Tibial nerve (tissue), 4 donors: Measurements from ENCODE around the gene ZNF618. TPM values are rescaled to one million over a fixed set of nuclear protein-coding genes. Genes with fewer than 3 reads are reported as not detected.

Experiments
- DNase-seq, 2 donors: peaks; one replicate each; pipeline ENCODE4 v3.0.0-alpha.2; 2019; ENCODE audit warnings: low spot score in 2 of 2
- H3K27ac ChIP-seq, 4 donors: fragments of 200-600 bp; sonication (generic) in 3 of 4; one replicate each; pipeline ENCODE4 v1.5.1; 2017 to 2019; ENCODE audit warnings: mild to moderate bottlenecking in 1 of 4
- H3K27me3 ChIP-seq, 2 donors: fragments of 200-600 bp; sonication (generic) in 1 of 2; one replicate each; pipeline versions ENCODE4 v1.5.1 to v1.6.0; 2017 to 2019
- H3K36me3 ChIP-seq, 3 donors: fragments of 200-600 bp; sonication (generic); one replicate each; pipeline ENCODE4 v1.5.1; 2018 to 2019
- H3K4me1 ChIP-seq, 4 donors: fragments of 200-600 bp; sonication (generic) in 3 of 4; one replicate each; pipeline ENCODE4 v1.5.1; 2017 to 2019
- H3K4me3 ChIP-seq, 4 donors: fragments of 200-600 bp; sonication (generic) in 3 of 4; one replicate each; pipeline ENCODE4 v1.5.1; 2017 to 2019; ENCODE audit warnings: mild to moderate bottlenecking in 1 of 4, moderate library complexity in 1 of 4
- H3K9me3 ChIP-seq, 4 donors: fragments of 200-600 bp; sonication (generic) in 3 of 4; one replicate each; pipeline ENCODE4 v1.5.1; 2017 to 2019
- CTCF ChIP-seq, 5 experiments: fragments of 200-600 bp in 3 of 5; fragments of 450-650 bp in 2 of 5; sonication (generic) in 3 of 5; IDR thresholded peaks; one replicate each; pipeline ENCODE4 v1.5.1; 2016 to 2019; ENCODE audit warnings: antibody characterized with exemption in 5 of 5, mild to moderate bottlenecking in 3 of 5, moderate library complexity in 2 of 5
- EP300 ChIP-seq, 2 donors: sonication (generic); formaldehyde crosslinking; IDR thresholded peaks; one replicate each; pipeline ENCODE4 v1.6.1; 2017; ENCODE audit warnings: antibody characterized with exemption in 2 of 2, mild to moderate bottlenecking in 1 of 2
- POLR2A ChIP-seq, 2 donors: fragments of 450-650 bp; IDR thresholded peaks; one replicate each; pipeline ENCODE4 v1.6.1; 2017; ENCODE audit warnings: antibody characterized with exemption in 2 of 2, mild to moderate bottlenecking in 2 of 2, moderate library complexity in 2 of 2
- WGBS, 2 donors: methylation state at CpG; one replicate each; pipeline ENCODE4 v1.1.5; 2018; 5-methylcytosine and 5-hydroxymethylcytosine counted together
- total RNA-seq, 4 donors: library from RNA; depleted of rRNA; stranded (reverse); fragments of >200 nt; gene quantifications; one replicate each; pipeline ENCODE4 v1.1.0, GENCODE V29; 2016

The ZNF618 gene
- total RNA-seq, 4 donors from 2014 or later, result 7.3 to 11.6 (median 9.0) TPM

GRCh38 chr9:114065304-114065703, 189.2 kb downstream of the ZNF618 start:
- no peak for TF ChIP-seq CTCF (IDR thresholded peaks at IDR 0.05)
- TF ChIP-seq POLR2A (IDR thresholded peaks at IDR 0.05), result no peak
- TF ChIP-seq EP300 (IDR thresholded peaks at IDR 0.05), result no peak
- no peak overlapping the region for H3K27ac ChIP-seq
- H3K9me3 ChIP-seq, result peaks cover 0 to 24% (median 0%) of the 10 kb centered on the region in 4 donors
- 74 to 79% methylated on average over 8 of the region's 8 CpGs for WGBS, 2 donors
- DNase-seq, result no peak
- no peak overlapping the region for H3K4me3 ChIP-seq
- H3K4me1 ChIP-seq, result no peaks in the 10 kb centered on the region
- no peaks in the 10 kb centered on the region for H3K27me3 ChIP-seq
- H3K36me3 ChIP-seq, result no peaks in the 10 kb centered on the region

DNA sequence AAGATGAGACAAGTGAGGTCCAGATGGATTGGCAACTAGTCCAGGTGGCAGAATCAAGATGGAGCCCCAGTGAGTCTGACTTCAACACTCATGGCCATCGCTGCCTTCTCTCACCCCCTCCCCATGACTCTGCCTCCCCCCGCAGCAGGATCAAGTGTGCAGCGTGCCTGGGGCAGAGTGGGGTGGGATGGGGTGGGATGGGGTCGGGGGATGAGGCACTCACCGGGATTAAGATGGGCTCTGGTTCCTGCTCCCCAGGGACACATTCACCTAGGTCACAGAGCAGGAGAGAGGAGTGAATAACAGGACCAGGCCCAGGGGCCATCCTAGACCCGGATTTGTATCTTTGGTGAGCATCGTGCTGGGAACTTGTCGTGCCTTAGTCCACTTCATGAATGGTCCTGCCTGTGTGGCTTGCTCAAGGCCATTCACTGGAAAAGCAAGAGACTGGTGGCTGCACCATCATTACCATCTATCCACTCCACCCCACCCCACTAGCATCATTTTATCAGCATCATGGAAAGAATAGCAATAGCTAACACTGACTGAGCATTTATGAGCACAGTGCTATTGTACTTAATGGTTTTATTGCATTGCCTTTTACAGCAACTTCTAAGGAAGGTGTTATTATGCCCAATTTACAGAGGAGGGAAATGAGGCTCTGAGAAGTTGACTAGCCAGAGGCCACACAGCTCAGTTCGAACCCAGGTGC, 193.5 kb downstream of the ZNF618 start:
- H3K9me3 ChIP-seq, result peaks cover 0 to 10% (median 0%) of the 10 kb centered on the region in 4 donors
- TF ChIP-seq EP300 (IDR thresholded peaks at IDR 0.05) (no peak), CTCF (IDR thresholded peaks at IDR 0.05) (no peak), POLR2A (IDR thresholded peaks at IDR 0.05) (no peak)
- 63 to 73% methylated on average over 6 to 9 of the region's 9 CpGs for WGBS, 2 donors
- no peak for DNase-seq
- H3K27ac ChIP-seq, result no peak overlapping the region
- peaks cover 0 to 4% (median 0%) of the 10 kb centered on the region in 4 donors for H3K4me1 ChIP-seq
- H3K36me3 ChIP-seq, result no peaks in the 10 kb centered on the region
- no peak overlapping the region for H3K4me3 ChIP-seq
- no peaks in the 10 kb centered on the region for H3K27me3 ChIP-seq

DNA sequence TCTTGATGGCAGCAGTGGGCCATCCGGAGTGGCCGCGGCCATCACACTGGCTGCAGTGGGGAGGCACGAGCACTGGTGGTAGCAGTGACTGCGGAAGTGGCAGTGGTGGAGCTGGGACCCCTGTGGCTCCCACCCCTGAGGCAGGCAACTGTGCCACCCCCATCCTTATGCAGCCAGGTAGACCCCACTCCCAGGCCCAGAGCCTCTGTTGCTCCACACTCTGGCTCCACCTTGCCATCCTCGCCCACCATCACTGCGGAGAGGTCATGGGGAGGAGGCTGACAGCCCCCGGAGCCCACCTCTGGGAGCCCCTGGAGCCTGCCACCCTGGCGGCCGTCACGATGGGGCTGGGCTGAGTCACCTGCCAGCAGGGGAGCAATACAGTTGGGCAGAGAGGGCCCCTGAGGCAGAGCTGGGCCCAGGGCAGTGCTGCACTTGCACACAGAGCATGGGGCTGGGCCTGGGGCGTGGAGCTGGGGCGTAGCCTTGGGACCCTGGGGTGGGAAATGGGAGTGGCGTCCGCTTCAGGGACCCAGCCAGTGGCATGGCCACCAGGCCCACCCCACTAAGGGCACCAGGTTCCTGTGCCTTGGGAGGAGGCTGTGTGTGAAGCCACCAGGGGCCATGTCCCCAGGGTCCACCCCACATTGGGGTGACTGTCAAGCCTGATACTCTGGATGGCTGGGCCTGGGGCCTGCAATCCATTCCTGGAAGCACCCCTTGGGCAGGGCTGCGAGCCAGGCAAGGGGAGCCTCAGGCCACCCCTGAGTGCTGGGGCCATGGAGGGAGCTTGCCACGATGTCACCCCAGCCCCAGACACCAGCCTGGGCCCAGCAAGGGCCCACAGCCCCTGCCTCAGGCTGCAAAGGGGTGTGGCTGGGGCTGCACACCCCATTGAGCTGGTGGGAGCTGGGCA, 194.3 kb downstream of the ZNF618 start:
- H3K36me3 ChIP-seq, result no peaks in the 10 kb centered on the region
- WGBS, 2 donors, result 80 to 84% methylated on average over 14 to 15 of the region's 17 CpGs
- H3K27ac ChIP-seq, result no peak overlapping the region
- H3K4me3 ChIP-seq, result no peak overlapping the region
- TF ChIP-seq EP300 (IDR thresholded peaks at IDR 0.05), result no peak
- TF ChIP-seq POLR2A (IDR thresholded peaks at IDR 0.05), result no peak
- TF ChIP-seq CTCF (IDR thresholded peaks at IDR 0.05), result no peak
- H3K9me3 ChIP-seq, result peaks cover 0 to 6% (median 0%) of the 10 kb centered on the region in 4 donors
- peaks cover 0 to 4% (median 0%) of the 10 kb centered on the region in 4 donors for H3K4me1 ChIP-seq
- DNase-seq, result no peak
- peaks cover 0 to 4% of the 10 kb centered on the region in 2 donors for H3K27me3 ChIP-seq

DNA sequence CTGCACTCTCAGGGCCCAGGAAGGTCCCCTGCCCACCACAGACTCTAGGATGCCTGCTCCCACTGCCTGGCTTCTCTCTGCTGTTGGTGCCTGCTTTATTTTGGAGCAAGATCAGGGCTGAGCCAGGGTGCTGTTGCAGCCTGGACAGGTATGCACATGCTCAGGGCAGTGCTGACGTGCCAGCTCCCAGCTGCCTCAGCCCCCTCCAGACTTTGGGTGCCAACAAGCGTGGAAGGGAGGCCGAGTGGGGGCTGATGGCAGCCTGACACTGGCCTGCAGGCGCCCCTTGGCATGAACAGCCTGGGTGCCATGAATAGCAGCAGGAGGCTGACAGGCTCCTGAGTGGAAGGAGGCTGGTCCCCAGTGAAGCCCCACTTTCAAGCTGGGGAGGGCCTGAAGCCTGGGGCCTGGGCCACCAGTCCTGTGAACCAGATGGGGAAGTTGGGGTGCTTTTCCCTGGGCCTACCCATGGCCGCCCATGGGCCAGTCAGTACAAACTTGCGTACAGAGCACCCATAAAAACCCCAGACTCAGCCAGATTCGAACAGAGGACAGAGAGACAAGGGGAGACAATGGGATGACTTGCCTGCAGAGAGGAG, 195.2 kb downstream of the ZNF618 start:
- H3K4me3 ChIP-seq, result no peak overlapping the region
- TF ChIP-seq CTCF (IDR thresholded peaks at IDR 0.05) (no peak), POLR2A (IDR thresholded peaks at IDR 0.05) (no peak), EP300 (IDR thresholded peaks at IDR 0.05) (no peak)
- WGBS, 2 donors, result 92 to 93% methylated on average over 3 to 7 of the region's 7 CpGs
- H3K4me1 ChIP-seq, result peaks cover 0 to 4% (median 0%) of the 10 kb centered on the region in 4 donors
- peaks cover 0 to 4% (median 0%) of the 10 kb centered on the region in 4 donors for H3K9me3 ChIP-seq
- no peak for DNase-seq
- peaks cover 0 to 6% of the 10 kb centered on the region in 2 donors for H3K27me3 ChIP-seq
- H3K27ac ChIP-seq, result no peak overlapping the region
- H3K36me3 ChIP-seq, result no peaks in the 10 kb centered on the region
